ENCODE data around the gene PDIA5.

DNA sequence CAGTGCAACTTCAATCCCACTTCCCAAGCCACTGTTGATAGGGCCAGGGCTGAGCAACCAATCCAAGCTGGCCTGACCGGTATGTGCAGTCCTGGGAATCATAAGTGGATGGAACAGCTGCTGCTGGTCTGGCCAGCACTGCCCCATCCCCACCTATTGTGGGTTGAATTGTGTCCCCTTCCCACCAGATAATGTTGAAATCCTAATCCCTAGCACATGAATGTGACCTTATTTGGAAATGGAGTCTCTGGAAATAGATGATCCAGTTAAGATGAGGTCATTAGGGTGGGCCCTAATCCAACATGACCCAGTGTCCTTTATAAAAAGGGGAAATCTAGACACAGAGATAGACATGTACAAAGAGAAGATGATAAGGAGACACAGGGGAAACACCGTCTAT is 13.7 kb upstream of the PDIA5 start:
- TF ChIP-seq, protein P1, sequence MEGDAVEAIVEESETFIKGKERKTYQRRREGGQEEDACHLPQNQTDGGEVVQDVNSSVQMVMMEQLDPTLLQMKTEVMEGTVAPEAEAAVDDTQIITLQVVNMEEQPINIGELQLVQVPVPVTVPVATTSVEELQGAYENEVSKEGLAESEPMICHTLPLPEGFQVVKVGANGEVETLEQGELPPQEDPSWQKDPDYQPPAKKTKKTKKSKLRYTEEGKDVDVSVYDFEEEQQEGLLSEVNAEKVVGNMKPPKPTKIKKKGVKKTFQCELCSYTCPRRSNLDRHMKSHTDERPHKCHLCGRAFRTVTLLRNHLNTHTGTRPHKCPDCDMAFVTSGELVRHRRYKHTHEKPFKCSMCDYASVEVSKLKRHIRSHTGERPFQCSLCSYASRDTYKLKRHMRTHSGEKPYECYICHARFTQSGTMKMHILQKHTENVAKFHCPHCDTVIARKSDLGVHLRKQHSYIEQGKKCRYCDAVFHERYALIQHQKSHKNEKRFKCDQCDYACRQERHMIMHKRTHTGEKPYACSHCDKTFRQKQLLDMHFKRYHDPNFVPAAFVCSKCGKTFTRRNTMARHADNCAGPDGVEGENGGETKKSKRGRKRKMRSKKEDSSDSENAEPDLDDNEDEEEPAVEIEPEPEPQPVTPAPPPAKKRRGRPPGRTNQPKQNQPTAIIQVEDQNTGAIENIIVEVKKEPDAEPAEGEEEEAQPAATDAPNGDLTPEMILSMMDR (IDR thresholded peaks at IDR 0.05), result no peak
- no peak for TF ChIP-seq POLR2A (IDR thresholded peaks at IDR 0.05)
